ENCODE data around the gene CAMK2N2.

Gene CAMK2N2

GRCh38 chr3:184299488-184300377, 38.4 kb upstream of the CAMK2N2 start:
- peak overlapping the region; percentile 96 for H3K4me3 ChIP-seq (ENCODE audit: low read depth, low read length)
- TF ChIP-seq, protein P1, sequence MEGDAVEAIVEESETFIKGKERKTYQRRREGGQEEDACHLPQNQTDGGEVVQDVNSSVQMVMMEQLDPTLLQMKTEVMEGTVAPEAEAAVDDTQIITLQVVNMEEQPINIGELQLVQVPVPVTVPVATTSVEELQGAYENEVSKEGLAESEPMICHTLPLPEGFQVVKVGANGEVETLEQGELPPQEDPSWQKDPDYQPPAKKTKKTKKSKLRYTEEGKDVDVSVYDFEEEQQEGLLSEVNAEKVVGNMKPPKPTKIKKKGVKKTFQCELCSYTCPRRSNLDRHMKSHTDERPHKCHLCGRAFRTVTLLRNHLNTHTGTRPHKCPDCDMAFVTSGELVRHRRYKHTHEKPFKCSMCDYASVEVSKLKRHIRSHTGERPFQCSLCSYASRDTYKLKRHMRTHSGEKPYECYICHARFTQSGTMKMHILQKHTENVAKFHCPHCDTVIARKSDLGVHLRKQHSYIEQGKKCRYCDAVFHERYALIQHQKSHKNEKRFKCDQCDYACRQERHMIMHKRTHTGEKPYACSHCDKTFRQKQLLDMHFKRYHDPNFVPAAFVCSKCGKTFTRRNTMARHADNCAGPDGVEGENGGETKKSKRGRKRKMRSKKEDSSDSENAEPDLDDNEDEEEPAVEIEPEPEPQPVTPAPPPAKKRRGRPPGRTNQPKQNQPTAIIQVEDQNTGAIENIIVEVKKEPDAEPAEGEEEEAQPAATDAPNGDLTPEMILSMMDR (IDR thresholded peaks at IDR 0.05; ENCODE audit: borderline replicate concordance, insufficient read depth, low read depth, low read length), result no peak

- H3K4me3 ChIP-seq (ENCODE audit: low read depth, low read length), result peak within 1 kb of the TSS; percentile 96
- TF ChIP-seq, protein P1 (IDR thresholded peaks at IDR 0.05; ENCODE audit: borderline replicate concordance, insufficient read depth, low read depth, low read length), result no peak
Observed at GRCh38 chr3:184298759-184299487, 37.6 kb upstream of the CAMK2N2 start, which contains the start of gene PSMD2. PSMD2 (plus strand) TSS chr3:184299241; CDS start chr3:184299267, 26 bp downstream.

DNA sequence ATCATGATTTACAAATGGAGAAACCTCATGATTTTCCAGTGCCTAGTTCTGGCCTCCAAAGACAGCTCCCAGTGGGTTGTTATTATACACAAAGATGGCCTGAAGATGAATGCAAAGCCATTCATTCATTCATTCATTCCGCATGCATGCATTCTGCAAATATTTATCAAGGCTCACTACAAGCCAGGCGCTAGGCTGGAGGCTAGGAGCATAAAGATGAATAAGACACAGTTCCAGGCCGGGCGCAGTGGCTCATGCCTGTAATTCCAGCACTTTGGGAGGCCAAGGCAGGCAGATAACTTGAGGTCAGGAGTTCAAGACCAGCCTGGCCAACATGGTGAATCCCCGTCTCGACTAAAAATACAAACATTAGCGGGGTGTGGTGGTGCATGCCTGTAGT, 35.3 kb upstream of the CAMK2N2 start:
- TF ChIP-seq, protein P1 (IDR thresholded peaks at IDR 0.05; ENCODE audit: borderline replicate concordance, insufficient read depth, low read depth, low read length), result no peak
- H3K4me3 ChIP-seq (ENCODE audit: low read depth, low read length), result no peak overlapping the region

GRCh38 chr3:184295771-184296170, 34.4 kb upstream of the CAMK2N2 start:
- TF ChIP-seq, protein P1 (IDR thresholded peaks at IDR 0.05; ENCODE audit: borderline replicate concordance, insufficient read depth, low read depth, low read length), result no peak
- H3K4me3 ChIP-seq (ENCODE audit: low read depth, low read length), result no peak overlapping the region

DNA sequence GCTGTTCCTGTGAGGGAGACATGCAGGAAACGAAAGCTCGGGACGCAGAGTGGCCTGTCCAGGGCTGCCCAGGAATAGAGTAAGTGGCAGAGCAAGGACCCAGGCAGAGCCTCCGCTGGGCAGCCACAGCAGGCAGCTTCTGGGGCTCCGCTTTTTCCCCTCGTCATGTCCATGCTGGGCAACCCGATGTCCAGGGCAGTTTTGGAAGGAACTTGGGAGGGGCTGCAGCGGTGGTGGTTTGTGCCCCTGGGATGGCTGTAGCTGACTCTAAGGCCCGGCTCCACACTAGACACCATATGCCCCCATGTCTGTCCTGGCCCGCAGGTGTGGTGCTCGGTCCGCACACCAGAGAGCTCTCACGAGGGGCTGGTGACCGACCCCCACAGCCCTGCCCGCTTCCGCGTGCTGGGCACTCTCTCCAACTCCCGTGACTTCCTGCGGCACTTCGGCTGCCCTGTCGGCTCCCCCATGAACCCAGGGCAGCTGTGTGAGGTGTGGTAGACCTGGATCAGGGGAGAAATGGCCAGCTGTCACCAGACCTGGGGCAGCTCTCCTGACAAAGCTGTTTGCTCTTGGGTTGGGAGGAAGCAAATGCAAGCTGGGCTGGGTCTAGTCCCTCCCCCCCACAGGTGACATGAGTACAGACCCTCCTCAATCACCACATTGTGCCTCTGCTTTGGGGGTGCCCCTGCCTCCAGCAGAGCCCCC, 30.5 kb upstream of the CAMK2N2 start:
- TF ChIP-seq, protein P1 (IDR thresholded peaks at IDR 0.05; ENCODE audit: borderline replicate concordance, insufficient read depth, low read depth, low read length), result no peak
- no peak overlapping the region for H3K4me3 ChIP-seq (ENCODE audit: low read depth, low read length)

DNA sequence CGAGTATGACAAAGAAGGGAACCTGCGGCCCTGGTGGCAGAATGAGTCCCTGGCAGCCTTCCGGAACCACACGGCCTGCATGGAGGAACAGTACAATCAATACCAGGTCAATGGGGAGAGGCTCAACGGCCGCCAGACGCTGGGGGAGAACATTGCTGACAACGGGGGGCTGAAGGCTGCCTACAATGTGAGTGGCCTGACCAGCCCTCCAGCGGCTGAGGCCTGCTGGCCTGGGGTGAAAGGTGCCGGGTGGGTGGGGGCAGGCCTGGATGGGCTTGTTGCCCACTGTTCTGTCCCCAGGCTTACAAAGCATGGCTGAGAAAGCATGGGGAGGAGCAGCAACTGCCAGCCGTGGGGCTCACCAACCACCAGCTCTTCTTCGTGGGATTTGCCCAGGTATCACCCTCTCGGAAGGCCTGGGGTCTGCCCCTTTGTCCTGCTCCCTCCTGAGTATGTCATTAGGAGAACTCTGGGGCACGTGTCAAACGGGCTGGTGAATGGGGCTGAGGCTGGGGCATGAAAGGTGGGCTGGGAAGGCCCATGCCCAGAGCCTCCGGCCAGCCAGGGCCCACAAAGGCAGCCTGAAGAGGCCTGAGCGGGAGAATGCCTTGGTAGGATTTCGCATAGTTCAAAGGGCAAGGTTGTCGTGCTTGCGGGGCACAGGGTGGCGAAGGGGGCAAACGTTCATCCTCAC, 29.8 kb upstream of the CAMK2N2 start:
- TF ChIP-seq, protein P1 (IDR thresholded peaks at IDR 0.05; ENCODE audit: borderline replicate concordance, insufficient read depth, low read depth, low read length), result no peak

More for the DNA sequence above, 29.8 kb upstream of the CAMK2N2 start:
- H3K4me3 ChIP-seq (ENCODE audit: low read depth, low read length), result no peak overlapping the region
